GM10266 (cell line): ENCODE data around the gene MTMR3.

Experiments used
- DNase-seq: peaks from one replicate; pipeline ENCODE4 v3.0.0; 2012; ENCODE audit errors: extremely low spot score
- CTCF ChIP-seq: IDR thresholded peaks from 2 replicates; pipeline ENCODE4 v1.5.1; 2012; ENCODE audit warnings: mild to moderate bottlenecking, low read depth; ENCODE audit not compliant: control insufficient read depth, insufficient read depth; ENCODE audit errors: missing control alignments

Gene MTMR3

GRCh38 chr22:30008401-30008800 lies 125.4 kb downstream of the MTMR3 start:
- no peak for TF ChIP-seq CTCF
- no peak for DNase-seq

- no peak for TF ChIP-seq CTCF
These were observed 126.5 kb downstream of the MTMR3 start for GRCh38 chr22:30009478-30009877.

DNA sequence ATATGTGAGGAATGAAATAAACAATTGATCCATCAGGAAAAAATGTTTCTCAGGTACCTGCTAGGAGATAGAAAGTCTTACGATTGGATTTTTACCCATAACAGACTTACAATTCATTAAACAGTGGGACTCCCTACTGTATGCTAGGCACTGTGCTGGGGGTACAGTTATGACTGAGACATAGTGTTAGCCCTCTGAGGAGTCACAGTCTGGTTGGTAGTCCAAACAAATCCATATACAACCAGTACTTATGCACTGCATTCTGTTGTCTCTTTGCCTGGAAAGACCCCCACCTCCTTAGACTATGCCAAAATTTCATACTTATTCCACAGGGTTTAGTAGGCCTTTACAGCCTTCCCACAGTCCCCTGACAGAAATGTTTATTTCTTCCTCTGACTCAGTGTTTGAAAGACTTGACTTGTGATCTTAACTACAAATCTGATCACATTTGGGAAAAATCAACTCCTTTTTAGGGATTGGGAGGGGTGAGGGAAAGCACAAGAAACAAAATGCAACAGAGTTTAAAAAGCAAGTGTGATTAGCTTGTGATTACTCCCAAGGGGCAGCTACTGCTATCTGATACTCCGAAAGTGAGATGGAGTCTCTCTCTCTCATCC lies 127.9 kb downstream of the MTMR3 start:
- DNase-seq = no peak
- TF ChIP-seq CTCF = no peak

More at GRCh38 chr22:30009478-30009877, 126.5 kb downstream of the MTMR3 start:
- DNase-seq = no peak

GRCh38 chr22:30013201-30013600 lies 130.2 kb downstream of the MTMR3 start:
- no peak for DNase-seq
- TF ChIP-seq CTCF = no peak

DNA sequence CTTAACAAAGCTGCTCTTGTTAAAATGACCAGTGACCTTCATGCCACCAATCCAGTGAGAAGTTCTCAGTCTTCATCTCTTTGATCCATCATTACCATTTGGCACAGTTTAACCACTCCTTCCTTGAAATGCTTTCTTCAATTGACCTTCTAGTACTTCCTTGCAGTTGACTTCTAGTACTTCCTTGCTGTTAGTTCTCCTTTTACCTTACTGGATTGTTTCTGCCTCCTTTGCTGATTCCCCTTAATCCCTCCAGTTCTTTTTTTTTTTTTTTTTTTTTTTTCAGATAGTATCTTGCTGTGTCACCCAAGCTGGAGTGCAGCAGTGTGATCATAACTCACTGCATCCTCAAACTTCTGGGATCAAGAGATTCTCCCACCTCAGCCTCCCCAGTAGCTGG lies 131.3 kb downstream of the MTMR3 start:
- TF ChIP-seq CTCF = no peak
- no peak for DNase-seq

GRCh38 chr22:30015229-30015797 lies 132.3 kb downstream of the MTMR3 start:
- no peak for DNase-seq
- no peak for TF ChIP-seq CTCF

DNA sequence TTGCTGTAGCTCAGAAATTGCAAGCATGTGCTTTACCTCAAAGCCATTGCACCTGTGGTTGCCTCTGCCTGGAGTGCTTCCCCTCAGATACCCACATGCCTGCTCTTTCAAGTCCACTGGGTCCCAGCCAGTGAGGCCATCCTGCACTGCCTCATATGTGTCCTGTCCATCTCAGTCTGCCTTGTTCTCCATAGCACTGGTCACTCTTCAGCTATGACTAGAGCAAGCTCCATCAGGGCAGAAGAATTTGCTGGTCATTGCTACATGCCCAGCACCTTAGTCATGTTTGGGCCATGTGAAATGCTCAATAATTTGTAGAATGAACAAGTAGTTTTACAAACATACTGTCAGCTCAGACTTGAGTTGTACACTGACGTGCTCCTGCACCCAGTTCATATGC lies 132.9 kb downstream of the MTMR3 start:
- TF ChIP-seq CTCF = no peak
- DNase-seq = no peak
